Activated CD4-positive, CD25-positive, alpha-beta regulatory T cell treated with anti-CD3 and anti-CD28 coated beads, Interleukin-2, amount 50 U/mL, for 72 hours (primary cell): ENCODE measurements around the gene CENPV.
"Not testable (repeated sequence)": the region's sequence is repeated elsewhere in the genome, so short reads cannot be mapped to it uniquely, and the experiment has no call there.

Experiments used
- DNase-seq: peaks from one replicate; pipeline ENCODE4 v3.0.0; 2021

CENPV gene

GRCh38 chr17:16358394-16358793 lies 5.1 kb upstream of the CENPV start:
- DNase-seq = no peak

DNA sequence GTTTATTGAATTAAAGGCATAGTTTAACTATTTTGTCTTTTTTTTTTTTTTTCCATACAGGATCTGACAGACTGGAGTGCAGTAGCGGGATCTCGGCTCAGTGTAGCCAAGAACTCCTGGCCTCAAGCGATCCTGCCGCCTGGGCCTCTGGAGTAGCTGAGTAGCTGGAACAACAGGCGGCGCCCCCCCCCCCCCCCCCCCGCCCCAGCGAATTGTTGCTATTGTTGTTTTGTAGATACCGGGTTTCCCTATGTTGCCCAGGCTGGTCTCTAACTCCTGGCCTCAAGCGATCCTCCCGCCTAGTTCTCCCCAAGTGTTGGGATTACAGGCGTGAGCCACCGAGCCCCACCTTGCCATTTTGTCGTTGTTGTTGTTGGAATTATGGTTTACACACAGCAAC lies 1.3 kb upstream of the CENPV start:
- no peak for DNase-seq

DNA sequence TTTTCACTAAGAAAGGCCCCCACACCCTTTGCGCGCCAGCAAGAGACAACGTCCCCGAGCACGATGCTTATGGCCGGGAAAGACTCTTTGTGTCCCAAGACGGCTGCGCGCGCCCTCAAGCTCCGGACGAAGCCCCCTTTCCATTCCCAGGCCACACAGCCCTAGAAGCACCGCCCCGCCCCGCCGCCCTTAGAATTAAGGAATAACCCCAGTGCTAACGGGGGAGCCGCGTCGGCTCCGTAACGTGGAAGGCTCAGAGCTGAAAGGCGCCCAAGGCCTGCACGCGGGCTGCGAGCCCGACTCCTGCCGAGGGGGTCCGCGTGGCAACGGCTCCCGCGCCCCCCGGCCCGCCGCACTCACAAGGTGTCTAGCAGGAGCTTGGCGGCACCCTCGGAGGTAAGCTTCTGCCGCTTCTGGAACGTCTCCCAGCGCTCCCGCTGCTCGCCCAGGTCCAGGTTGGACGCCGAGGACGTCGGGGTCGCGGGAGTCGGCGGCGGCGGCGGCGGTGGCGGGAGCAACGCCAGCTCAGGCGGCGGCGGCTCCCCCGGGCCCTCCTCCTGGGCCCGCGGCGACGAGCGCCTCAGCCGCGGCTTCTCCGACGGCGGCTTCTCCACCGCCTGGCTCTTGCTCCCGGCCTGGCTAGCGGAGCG lies 477 bp downstream of the CENPV start:
- peak; percentile 55 for DNase-seq

DNA sequence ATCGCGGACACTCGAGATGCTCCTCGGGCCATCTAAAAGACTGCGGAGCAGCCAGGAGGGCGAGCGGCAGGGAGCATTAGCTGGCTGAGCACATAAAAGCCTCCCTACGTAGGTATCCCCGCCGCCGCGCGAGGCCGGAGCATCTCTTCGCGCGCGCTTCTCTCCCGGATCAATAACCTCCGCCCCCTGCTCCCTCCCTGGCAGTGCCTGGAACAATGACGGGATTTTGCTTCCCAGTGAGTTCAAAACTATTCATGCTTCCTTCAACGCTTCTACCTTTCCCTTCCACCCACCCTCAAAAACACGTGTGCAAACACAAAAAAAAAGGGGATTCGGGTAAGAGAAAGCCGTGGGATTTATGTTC lies 984 bp downstream of the CENPV start:
- peak; percentile 36 for DNase-seq

DNA sequence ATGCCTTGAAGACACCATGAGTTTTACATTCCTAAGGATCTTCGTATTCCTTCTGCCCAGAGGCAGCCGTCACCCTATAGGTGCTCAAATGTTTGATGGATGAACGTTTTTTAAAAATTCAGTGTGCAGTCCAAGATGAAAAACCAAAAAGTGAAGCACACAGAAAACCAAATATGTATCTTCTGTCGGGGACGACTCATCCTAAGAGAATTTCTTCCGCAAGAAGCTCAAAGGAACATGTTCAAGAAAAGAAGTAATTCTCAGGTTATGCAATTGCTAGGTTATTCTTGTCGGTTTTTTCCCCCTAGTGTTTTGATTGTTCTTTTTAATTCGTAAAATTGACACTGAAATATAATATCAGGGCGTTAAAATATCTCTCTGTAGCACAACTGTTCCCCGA lies 1.4 kb downstream of the CENPV start:
- no peak for DNase-seq

- no peak for DNase-seq
Measured at GRCh38 chr17:16349431-16349830, 3.8 kb downstream of the CENPV start.

- DNase-seq = no peak
Measured at GRCh38 chr17:16348586-16348985, 4.7 kb downstream of the CENPV start.

DNA sequence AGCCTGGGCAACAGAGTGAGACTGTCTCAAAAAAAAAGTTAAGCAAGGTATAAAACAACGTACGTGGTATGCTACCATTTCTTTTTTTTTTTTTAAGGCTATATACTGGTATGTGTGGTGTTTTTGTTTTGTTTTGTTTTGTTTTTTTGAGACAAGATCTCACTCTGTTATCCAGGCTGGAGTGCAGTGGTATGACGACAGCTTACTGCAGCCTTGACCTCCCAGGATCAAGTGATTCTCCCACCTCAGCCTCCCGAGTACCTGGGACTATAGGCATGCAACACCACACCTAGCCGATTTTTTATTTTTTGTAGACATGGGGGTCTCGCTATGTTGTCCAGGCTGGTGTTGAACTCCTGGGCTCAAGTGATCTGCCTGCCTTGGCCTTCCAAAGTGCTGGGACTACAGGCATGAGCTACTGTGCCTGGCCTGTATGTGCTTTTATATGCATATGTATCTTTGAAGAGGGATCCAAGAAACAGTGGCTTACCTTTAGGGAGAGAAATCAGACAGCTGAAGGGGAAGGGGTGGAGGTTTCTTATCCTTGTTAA lies 6.5 kb downstream of the CENPV start:
- DNase-seq = no peak

DNA sequence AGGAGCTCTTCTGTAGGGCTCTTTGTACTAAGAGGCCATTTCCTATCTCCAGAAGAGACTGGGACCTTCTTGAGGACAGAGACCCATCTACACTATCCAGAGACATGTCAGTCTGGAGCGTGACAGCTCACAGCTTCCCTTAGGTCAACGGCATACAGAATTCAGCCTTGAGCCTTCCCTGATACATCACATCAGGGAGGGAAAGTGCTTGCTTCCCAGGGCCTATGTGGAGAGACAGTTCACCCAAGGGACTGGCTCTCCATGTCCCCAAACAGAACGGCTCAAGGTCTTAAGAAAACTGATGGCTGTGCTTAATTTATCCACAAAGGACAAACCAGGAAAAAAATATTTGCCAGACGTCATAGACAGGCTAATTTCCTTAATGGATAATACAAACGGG lies 7.7 kb downstream of the CENPV start:
- DNase-seq = no peak

DNA sequence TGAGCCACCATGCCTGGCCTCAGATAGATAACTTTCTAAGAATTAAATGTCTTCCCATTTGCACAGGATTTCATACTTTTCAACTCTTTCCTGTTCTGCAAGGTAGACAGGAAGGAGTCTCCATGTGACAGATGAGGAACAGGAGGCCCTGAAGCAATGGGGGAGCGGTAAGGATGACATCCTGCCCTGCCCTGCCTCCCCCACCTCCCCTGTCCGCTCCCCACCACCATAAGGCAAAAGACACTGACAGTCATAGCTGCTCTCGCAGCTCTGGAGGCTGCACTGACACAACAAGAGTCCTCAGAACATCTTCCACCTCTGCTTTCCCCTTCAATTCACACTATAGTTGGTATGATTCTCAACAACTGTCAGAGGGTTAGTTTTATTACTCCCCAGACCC lies 9.7 kb downstream of the CENPV start:
- no peak for DNase-seq

GRCh38 chr17:16342979-16343378 lies 10.3 kb downstream of the CENPV start:
- no peak for DNase-seq

DNA sequence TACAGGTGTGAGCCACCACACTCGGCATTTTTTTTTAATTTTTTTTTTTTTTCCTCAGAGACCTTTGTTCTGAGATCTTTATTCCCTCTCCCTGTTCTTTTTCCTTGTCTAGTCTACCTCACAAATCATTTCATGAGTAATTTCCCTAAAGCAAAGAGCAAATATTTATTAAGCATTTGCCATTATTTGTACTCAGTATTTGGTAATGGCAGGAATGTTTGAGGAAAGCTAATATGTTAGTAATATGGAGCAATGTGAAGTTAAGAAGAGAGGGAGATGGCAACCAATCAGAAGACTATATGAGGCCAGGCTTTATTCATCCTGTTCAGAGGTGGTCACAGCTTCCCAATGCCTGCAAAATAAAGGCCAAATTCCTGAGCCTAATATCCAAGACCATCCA lies 13.3 kb downstream of the CENPV start:
- no peak for DNase-seq

DNA sequence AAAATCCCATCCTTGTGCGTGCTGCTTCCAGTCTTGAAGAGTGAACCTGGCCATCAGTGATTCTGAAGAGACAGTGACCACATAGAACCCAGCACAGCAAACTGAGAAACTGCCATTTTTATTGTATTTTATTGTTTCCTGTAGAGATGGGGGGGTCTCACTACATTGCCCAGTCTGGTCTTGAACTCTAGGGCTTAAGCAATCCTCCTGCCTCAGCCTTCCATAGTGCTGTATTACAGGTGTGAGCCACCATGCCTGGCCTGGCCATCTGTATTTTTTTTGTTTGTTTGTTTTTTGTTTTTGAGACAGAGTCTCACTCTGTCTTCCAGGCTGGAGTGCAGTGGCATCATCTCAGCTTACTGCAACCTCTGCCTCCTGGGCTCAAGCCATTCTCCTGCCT lies 13.9 kb downstream of the CENPV start:
- no peak for DNase-seq

GRCh38 chr17:16338391-16338790 lies 14.9 kb downstream of the CENPV start:
- no peak for DNase-seq

DNA sequence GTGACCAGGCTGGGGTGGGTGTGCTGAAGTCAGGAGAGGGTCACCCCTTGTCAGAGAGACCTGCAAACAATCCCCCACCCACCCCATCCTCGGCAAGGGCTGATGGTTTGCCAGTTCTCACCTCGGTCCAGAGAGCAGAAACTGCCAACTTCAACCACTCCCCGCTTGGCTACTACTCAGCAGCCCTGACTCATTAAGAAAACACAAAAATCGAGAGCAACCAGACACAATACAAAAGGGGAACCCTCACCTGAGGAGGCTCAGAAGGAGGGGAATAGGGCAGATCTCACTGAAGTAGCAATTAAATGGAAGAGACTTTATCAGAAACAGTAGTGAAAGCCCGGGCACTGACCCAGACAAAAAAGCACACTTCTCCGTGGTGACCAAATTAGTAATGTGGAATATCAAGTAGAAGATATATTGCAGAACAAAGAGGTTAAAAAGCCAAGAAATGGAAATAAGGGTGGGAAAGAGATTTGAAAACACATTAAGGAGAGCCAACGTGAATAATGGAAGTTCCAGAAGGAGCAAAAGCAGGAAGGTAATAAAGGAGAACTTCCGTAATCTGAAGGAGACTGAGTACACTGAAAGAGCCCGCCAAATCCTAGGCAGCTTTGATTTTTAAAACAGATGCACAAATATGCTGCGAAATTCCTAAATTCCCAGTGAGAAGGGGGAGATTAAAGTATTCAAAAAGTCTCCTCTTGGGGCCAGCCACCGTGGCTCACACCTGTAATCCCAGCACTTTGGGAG lies 23.6 kb downstream of the CENPV start:
- no peak for DNase-seq

GRCh38 chr17:16328997-16329396 lies 24.3 kb downstream of the CENPV start:
- DNase-seq = no peak

DNA sequence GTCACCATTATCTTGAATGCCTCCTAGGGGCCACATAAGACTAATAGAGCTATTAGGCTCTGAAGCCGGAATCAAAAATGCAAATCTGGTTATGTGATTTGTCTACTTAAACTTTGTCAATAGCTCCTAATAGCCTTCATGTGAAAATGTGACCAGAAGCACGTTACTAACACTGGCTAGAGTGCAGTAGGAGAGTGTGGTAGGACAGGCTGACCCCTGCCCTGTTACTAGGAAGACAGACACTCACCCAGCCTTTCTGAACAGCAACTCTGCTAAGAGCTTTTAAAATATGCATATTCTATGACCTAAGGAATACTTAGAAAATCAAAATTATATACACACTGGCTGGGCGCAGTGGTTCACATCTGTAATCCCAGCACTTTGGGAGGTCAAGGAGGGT lies 26.3 kb downstream of the CENPV start:
- no peak for DNase-seq

- DNase-seq = no peak
Measured at GRCh38 chr17:16325964-16326363, 27.3 kb downstream of the CENPV start.

DNA sequence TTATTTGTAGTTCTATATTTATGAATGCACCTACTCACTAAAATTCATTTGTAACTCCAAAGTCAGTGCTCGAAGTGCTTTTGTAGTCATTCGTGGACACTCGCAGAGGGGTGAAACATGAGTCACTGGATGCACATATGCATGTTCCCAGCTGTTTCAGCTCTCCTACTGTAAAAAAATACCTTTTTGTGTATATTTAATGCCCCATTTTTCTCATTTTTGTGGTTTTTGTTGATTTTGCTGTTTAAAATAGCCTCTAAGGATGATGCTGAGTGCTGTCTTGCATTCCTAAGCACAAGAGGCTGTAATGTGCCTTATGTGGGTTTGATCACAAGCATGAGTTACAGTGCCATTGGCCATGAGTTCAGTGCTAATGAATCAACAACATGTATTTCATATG lies 30.6 kb downstream of the CENPV start:
- no peak for DNase-seq

DNA sequence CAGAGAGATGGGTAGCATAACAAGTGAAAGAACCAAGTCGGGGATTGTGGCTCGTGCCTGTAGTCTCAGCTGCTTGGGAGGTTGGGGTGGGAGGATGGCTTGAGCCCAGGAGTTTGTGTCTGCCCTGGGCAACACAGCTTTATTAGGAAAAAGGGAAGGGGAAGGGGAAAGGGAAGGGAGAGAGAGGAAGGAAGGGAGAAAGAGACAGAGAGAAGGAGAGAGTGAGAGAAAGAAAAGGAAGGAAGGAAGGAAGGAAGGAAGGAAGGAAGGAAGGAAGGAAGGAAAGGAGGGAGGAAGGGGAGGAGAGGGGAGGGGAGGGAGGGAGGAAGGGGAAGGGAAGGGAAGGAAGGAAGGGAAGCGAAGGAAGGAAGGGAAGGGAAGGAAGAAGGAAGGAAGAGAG lies 33.3 kb downstream of the CENPV start:
- no peak for DNase-seq

GRCh38 chr17:16314859-16315258 lies 38.4 kb downstream of the CENPV start:
- DNase-seq = no peak

DNA sequence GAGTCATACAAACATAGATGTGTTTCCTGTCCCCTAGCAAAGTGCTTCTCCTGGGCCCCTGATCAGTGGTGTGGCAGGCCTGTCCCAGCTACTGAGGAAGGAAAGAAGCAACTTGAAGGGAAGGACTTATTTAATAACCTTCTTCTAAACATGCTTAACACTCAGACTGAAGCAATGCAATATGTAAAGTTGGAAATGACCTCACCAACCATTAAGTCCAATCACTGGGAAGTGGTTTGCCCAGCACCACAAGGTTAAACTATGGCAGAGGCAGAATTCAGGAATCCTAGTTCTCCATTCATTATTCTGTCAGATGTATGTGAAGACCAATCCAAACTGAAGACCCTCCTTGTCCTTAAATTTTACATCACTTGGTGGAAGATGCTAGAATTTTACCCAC lies 39.1 kb downstream of the CENPV start:
- DNase-seq = no peak

DNA sequence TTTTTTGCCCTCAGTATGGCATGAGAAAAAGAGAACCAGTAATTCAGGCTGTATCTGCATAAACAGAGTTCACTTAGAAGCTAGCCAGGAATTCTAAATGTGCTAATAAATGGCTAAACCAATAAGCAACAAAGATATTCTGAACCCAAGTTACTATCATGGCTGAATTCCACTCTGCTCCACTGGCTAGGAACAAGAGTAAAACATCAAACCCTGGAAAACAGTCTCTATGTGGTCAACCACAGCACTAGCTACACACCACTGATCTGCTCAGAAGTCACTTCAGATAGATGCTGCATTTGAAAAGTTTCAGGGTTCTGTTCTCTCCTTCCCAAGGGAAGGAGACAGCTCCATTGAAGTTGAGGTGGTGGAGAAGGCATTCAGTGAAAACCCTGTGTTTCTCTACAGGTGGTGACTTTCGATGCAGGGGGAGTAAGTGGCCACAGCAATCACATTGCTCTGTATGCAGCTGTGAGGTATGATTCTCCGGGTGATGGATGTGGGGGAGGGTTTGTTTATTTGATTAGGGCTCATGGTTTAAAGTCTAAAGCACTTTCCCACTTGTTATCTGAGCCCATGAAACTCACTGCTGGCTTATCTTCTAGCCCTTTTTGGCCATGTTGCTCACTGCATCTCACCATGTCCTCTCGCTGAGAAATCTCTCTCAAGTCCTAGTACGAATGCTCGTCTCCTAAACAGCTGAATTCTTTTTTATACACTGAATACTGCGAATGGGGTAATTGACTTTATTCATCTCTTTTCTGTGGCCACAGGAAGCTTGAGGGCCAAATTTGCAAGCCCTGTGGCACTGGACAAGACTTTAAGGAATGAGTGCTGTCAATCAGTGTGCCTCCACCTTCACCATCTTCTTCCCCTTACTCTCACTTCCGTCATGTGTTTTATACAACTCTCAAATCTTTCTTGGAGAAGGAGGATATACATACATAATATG lies 39.9 kb downstream of the CENPV start:
- DNase-seq = no peak

GRCh38 chr17:16312061-16312460 lies 41.2 kb downstream of the CENPV start:
- DNase-seq = not testable (repeated sequence)
